BJ (cell line): Measurements from ENCODE around the gene COX4I1. TPM values are rescaled to one million over a fixed set of nuclear protein-coding genes. Genes with fewer than 3 reads are reported as not detected.

Source experiments
- CTCF ChIA-PET: fragments of 350-600 bp; formaldehyde crosslinking; extraction: SDS; loops from one replicate; lab custom pipeline; 2021; ENCODE audit warnings: antibody characterized with exemption, inconsistent platforms; lab: Yijun Ruan, JAX
- POLR2A ChIA-PET: fragments of 300-600 bp; sonication (Branson Sonifier 250); formaldehyde crosslinking; extraction: SDS; loops from one replicate; lab custom pipeline; 2021; ENCODE audit warnings: antibody characterized with exemption; lab: Charles Lee
- DNase-seq: peaks from one replicate; pipeline ENCODE4 v3.0.0-alpha.2; 2011; ENCODE audit warnings: low read depth
- H3K27me3 ChIP-seq: 2 replicates; pipeline ENCODE4 v1.6.0; 2011; ENCODE audit warnings: low read length; ENCODE audit not compliant: control insufficient read depth, insufficient read depth
- H3K36me3 ChIP-seq: 2 replicates; pipeline ENCODE4 v1.5.1; 2011; ENCODE audit warnings: low read length; ENCODE audit not compliant: control insufficient read depth, insufficient read depth
- H3K4me3 ChIP-seq: 2 replicates; pipeline ENCODE4 v1.5.1; 2011; ENCODE audit warnings: low read depth, mild to moderate bottlenecking, control low read depth, low read length
- CTCF ChIP-seq: IDR thresholded peaks from 2 replicates; pipeline ENCODE4 v1.5.1; 2011; ENCODE audit warnings: low read depth, mild to moderate bottlenecking, control low read depth, inconsistent platforms, low read length, moderate library complexity; ENCODE audit not compliant: insufficient read depth
- polyA plus RNA-seq: library from polyadenylated mRNA; depleted of rRNA; stranded (reverse); fragments of >200 nt; gene quantifications from 2 replicates; pipeline ENCODE4 v1.2.3, GENCODE V29; 2011

COX4I1 gene
- polyA plus RNA-seq, 1 experiment, result 892 TPM

- no peak for DNase-seq
- H3K36me3 ChIP-seq, result no peaks in the 10 kb centered on the region
- no peaks in the 10 kb centered on the region; the same call in none of the 2 replicates for H3K27me3 ChIP-seq
- TF ChIP-seq CTCF, result no peak
- ChIA-PET POLR2A (no interaction called here), CTCF (interaction anchor here (0.6 to 1.0 kb wide), 2 partner anchors 44 to 524 kb away, joined by 3 read pairs; no protein-coding TSS in a partner anchor)
- H3K4me3 ChIP-seq, result no peak overlapping the region
These were observed 36.5 kb upstream of the COX4I1 start for GRCh38 chr16:85762970-85763369.

GRCh38 chr16:85763616-85764015 lies 35.9 kb upstream of the COX4I1 start:
- DNase-seq, result no peak
- Histone ChIP-seq H3K27me3 (no peaks in the 10 kb centered on the region; the same call in none of the 2 replicates), H3K4me3 (no peak overlapping the region), H3K36me3 (no peaks in the 10 kb centered on the region)
- ChIA-PET CTCF (interaction anchor here (1.0 kb wide), 1 partner anchor 45 kb away, joined by 3 read pairs; no protein-coding TSS in a partner anchor), POLR2A (no interaction called here)
- no peak for TF ChIP-seq CTCF

- Histone ChIP-seq H3K27me3 (no peaks in the 10 kb centered on the region; the same call in 1 of the 2 replicates), H3K4me3 (no peak overlapping the region), H3K36me3 (no peaks in the 10 kb centered on the region; the same call in 1 of the 2 replicates)
- no peak for DNase-seq
- TF ChIP-seq CTCF, result no peak
- ChIA-PET CTCF (no interaction called here), POLR2A (no interaction called here)
These were observed 34.3 kb upstream of the COX4I1 start for GRCh38 chr16:85765211-85765610.

DNA sequence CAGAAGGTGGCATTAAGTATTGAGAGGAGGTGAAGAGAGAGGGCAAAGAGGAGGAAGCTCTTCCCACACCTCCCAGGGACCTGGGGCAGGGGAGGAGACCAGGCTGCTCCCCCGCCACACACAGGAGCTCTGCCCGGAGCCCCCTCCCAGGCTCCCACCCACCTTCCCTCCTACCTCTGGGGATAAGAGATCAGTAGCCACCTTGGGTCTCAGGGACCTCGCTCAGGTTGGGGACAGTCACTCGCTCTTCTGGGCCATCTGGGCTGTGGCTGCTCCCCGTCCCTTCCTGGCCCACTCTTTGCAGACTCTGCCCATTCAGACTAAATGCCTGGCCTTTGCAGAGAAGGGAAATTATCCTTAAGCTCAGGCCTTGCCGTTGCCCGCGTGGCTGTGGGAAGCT lies 33.7 kb upstream of the COX4I1 start:
- CTCF ChIA-PET, result interaction anchor here (0.9 kb wide), 1 partner anchor 48 kb away, joined by 3 read pairs; no protein-coding TSS in a partner anchor
- POLR2A ChIA-PET, result no interaction called here
- TF ChIP-seq CTCF, result no peak
- Histone ChIP-seq H3K4me3 (no peak overlapping the region), H3K36me3 (peaks cover under 1% of the 10 kb centered on the region), H3K27me3 (no peaks in the 10 kb centered on the region)
- DNase-seq, result no peak

DNA sequence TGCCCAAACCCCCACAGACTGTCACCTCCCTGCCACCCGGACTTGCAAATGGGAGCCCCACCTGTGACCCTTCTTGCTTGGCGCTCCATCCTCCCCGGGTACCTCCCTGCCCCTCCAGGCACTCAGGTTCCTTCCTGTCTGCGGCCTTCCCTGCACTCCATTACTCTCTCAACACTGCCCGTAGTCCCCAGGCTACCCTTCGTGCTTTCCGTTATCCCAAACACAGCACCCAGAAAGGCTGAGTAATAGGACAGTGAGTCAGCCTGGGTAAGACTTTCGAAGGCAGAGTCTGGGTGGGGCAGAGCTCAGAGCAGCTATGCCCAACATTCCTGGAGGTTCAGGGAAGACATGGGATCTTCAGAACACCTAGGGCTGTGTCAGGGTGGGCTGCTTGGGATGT lies 32.0 kb upstream of the COX4I1 start:
- POLR2A ChIA-PET, result no interaction called here
- no peaks in the 10 kb centered on the region for H3K27me3 ChIP-seq
- CTCF ChIA-PET, result interaction anchor here (1.1 kb wide), 1 partner anchor 11 kb away, joined by 3 read pairs; no protein-coding TSS in a partner anchor
- H3K4me3 ChIP-seq, result no peak overlapping the region
- TF ChIP-seq CTCF, result no peak
- peaks cover 2% of the 10 kb centered on the region for H3K36me3 ChIP-seq
- DNase-seq, result peak; percentile 46
